Lower lobe of right lung (tissue), 2 donors: ENCODE measurements around the gene ANKRD6. TPM values are rescaled to one million over a fixed set of nuclear protein-coding genes. Genes with fewer than 3 reads are reported as not detected.

Experiments
- ATAC-seq, 2 donors: fragments of 200-7000 bp; cut with Tn5 transposase; one replicate each; pipeline ENCODE4 v1.9.1; 2020 to 2022; ENCODE audit warnings: mild to moderate bottlenecking in 2 of 2, moderate library complexity in 2 of 2
- DNase-seq: peaks from one replicate; pipeline ENCODE4 v3.0.0-alpha.2; 2020
- H3K27ac ChIP-seq: fragments of 200-600 bp; one replicate; pipeline ENCODE4 v1.8.0; 2022
- H3K27me3 ChIP-seq: fragments of 200-600 bp; one replicate; pipeline ENCODE4 v1.8.0; 2022; ENCODE audit warnings: low read depth
- H3K36me3 ChIP-seq: fragments of 200-600 bp; one replicate; pipeline ENCODE4 v1.8.0; 2022; ENCODE audit warnings: mild to moderate bottlenecking
- H3K4me1 ChIP-seq: fragments of 200-600 bp; one replicate; pipeline ENCODE4 v1.8.0; 2022
- H3K4me3 ChIP-seq: fragments of 200-600 bp; one replicate; pipeline ENCODE4 v1.8.0; 2022; ENCODE audit warnings: mild to moderate bottlenecking
- H3K9me3 ChIP-seq: fragments of 200-600 bp; one replicate; pipeline ENCODE4 v1.8.0; 2022
- intact Hi-C: fragments of 100-400 bp; cut with DNase I; formaldehyde crosslinking; loops from one replicate; pipeline ENCODE4 v1.11.0; 2022
- total RNA-seq: library from RNA; stranded (reverse); fragmentation: NEBNext Ultra II Directional; extraction: Animal tissue kit (Norgen Biotek cat#: 25700); gene quantifications from one replicate; pipeline ENCODE4 v1.2.1, GENCODE V29; 2021
- TF ChIP-seq, protein P1 (sequence below): fragments of 200-600 bp; IDR thresholded peaks from one replicate; pipeline ENCODE4 v1.8.0; 2022; ENCODE audit warnings: antibody characterized with exemption, mild to moderate bottlenecking
- donor health status: DM: no; HTN: yes; CAD: no; lungs with severe emphysema.

The ANKRD6 gene
- total RNA-seq, 1 donor from 2014 or later: 17.7 TPM

DNA sequence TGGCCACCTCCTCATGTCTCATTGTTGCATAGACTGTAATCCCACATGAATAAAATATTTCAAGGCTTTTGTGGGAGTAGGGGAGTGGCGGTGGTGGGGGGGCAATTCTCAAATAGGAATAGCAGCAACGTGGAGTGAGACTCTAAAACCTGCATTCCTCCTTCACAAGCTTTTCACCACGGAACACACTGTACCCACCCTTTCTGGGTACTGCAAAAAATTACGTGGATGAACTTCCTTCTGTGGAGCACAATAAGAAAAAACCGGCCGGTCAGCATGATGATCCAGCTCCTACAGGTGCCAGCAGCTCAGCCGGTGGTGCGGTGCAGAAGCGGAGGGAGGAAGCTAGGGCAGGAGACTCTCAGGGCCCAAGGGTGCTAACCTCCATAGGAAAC, 19.9 kb upstream of the ANKRD6 start:
- no peak overlapping the region for H3K27ac ChIP-seq

DNA sequence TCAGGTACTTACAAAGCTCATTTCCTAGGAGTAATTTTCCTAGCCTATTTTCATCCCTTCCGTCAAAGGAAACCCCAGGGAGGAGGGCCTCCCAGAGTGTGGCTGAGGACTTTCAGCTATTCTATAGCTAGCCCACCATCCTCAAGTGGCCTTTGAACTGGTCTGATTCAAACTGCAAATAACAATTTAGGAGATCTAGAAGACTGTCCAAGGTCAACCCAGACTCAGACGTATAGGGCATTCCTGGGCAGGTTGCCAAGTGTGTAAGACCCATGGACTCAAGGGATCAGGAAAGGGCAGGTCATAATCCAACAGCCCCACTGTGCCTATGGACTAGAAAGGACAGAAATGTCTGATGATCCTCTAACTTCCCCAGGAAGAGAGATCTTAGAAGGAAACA, 18.7 kb upstream of the ANKRD6 start:
- Histone ChIP-seq H3K27ac (no peak overlapping the region), H3K4me3 (no peak overlapping the region), H3K27me3 (no peaks in the 10 kb centered on the region), H3K9me3 (no peaks in the 10 kb centered on the region), H3K36me3 (no peaks in the 10 kb centered on the region), H3K4me1 (peaks cover 18% of the 10 kb centered on the region)
- TF ChIP-seq, protein P1, sequence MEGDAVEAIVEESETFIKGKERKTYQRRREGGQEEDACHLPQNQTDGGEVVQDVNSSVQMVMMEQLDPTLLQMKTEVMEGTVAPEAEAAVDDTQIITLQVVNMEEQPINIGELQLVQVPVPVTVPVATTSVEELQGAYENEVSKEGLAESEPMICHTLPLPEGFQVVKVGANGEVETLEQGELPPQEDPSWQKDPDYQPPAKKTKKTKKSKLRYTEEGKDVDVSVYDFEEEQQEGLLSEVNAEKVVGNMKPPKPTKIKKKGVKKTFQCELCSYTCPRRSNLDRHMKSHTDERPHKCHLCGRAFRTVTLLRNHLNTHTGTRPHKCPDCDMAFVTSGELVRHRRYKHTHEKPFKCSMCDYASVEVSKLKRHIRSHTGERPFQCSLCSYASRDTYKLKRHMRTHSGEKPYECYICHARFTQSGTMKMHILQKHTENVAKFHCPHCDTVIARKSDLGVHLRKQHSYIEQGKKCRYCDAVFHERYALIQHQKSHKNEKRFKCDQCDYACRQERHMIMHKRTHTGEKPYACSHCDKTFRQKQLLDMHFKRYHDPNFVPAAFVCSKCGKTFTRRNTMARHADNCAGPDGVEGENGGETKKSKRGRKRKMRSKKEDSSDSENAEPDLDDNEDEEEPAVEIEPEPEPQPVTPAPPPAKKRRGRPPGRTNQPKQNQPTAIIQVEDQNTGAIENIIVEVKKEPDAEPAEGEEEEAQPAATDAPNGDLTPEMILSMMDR: no peak
- intact Hi-C loops: no loop called here
- DNase-seq: no peak
- ATAC-seq: no peak

More for the DNA sequence above, 19.9 kb upstream of the ANKRD6 start:
- Histone ChIP-seq H3K36me3 (no peaks in the 10 kb centered on the region), H3K4me1 (peaks cover 18% of the 10 kb centered on the region), H3K4me3 (peak overlapping the region; percentile 81), H3K27me3 (no peaks in the 10 kb centered on the region), H3K9me3 (no peaks in the 10 kb centered on the region)
- TF ChIP-seq, protein P1: no peak
- peak; percentile 19 to 35 for ATAC-seq
- intact Hi-C loops: no loop called here
- peak; percentile 60 for DNase-seq

DNA sequence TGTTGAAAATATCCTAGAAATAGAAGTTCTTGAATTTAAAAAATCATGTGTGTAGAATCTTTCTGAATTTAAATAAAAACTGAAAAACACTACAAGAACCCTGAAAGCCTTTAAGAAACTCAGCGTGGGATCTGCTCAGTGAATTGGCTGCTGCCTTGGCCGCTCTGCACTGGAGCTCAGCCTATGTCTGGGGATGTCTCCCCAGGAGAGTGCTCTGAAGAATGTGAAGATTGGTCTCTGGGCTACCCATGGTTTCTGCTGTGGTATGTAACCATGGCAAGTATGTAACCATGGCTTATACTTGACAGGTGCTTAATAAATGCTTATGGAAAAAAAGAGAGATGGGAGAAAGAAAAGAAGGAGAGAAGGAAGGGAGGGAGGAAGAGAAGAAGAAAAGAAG, 17.8 kb upstream of the ANKRD6 start:
- Histone ChIP-seq H3K27ac (no peak overlapping the region), H3K36me3 (no peaks in the 10 kb centered on the region), H3K27me3 (no peaks in the 10 kb centered on the region), H3K4me3 (no peak overlapping the region), H3K9me3 (no peaks in the 10 kb centered on the region), H3K4me1 (peaks cover 17% of the 10 kb centered on the region)
- intact Hi-C loops: no loop called here
- TF ChIP-seq, protein P1: no peak
- ATAC-seq: no peak
- DNase-seq: no peak

DNA sequence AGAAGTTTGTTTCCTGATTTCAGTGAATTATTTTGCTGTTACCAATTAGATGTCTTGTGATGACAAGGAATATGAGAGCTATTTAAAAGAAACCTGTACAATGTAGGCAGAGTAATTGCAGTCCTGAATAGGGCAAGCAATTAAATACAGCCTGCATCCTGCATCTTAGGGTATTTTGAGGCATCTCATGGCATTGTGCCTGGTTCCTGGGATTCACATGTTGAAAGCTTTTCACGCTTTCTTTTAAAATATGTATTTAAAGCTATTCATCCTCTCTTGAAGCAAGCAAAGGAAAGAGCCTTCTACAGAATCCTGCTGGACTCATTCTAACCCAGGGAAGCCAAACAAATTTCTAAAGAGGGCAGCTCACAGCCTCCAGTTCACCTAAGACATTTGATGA, 16.2 kb upstream of the ANKRD6 start:
- H3K36me3 ChIP-seq: no peaks in the 10 kb centered on the region
- H3K27ac ChIP-seq: no peak overlapping the region
- no peak for ATAC-seq
- DNase-seq: no peak
- TF ChIP-seq, protein P1: no peak
- intact Hi-C loops: no loop called here
- no peaks in the 10 kb centered on the region for H3K27me3 ChIP-seq
- no peaks in the 10 kb centered on the region for H3K9me3 ChIP-seq
- no peak overlapping the region for H3K4me3 ChIP-seq
- peaks cover 10% of the 10 kb centered on the region for H3K4me1 ChIP-seq

DNA sequence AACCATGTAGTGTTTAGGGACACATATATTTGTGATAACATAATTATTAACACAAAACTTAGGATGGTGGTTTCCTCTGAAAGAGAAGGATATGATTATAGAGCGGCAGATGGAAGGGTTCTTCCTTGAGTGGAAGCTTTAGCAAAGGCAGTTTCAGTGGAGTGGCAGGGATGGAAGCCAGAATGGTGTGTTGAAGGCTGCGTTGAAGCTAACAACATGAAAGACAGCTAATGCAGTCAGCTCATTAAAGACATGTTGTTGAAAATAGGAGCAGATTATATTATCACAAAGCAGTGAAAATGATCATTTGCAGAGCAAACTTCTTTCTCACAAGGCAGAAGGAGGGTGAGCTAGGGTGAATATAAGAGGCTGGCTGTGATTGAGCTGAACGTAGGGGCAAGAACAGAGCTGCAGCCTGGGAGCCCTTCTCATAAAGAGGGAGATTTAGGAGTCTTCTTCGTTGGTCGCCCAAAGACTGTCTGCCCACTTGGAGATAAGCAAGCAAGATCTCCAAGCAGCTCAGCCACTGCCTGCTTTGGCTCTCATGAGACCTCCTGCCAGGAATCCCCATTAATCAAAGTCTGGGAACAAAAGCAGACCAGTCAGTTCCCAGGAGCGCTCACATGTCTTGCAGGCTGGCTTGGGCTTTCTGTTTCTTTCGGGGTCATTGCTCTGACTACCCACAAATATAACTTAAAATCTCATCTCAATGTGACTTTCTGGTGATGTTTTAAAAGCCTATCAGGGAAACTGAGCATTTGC, 2.6 kb upstream of the ANKRD6 start:
- ATAC-seq: no peak
- no peak overlapping the region for H3K27ac ChIP-seq
- H3K9me3 ChIP-seq: no peaks in the 10 kb centered on the region
- TF ChIP-seq, protein P1: no peak
- H3K4me3 ChIP-seq: no peak overlapping the region
- no peak for DNase-seq
- H3K4me1 ChIP-seq: peaks cover 18% of the 10 kb centered on the region
- H3K27me3 ChIP-seq: no peaks in the 10 kb centered on the region
- intact Hi-C loops: loop anchor here (10.0 kb wide), 1 partner anchor 174 kb away; no protein-coding TSS in a partner anchor
- H3K36me3 ChIP-seq: no peaks in the 10 kb centered on the region
